Astrocyte of the cerebellum (primary cell): ENCODE data around the gene RFTN1.

ENCODE experiments used
- DNase-seq: peaks from one replicate; pipeline ENCODE4 v3.0.0-alpha.2; 2011; ENCODE audit warnings: low read depth
- H3K4me3 ChIP-seq: 2 replicates; pipeline ENCODE4 v1.5.1; 2011; ENCODE audit warnings: mild to moderate bottlenecking, low read depth, low read length, moderate library complexity
- CTCF ChIP-seq: IDR thresholded peaks from 2 replicates; pipeline ENCODE4 v1.5.1; 2012; ENCODE audit warnings: low read length, low read depth, moderate library complexity, mild to moderate bottlenecking; ENCODE audit errors: missing control alignments
- in situ Hi-C: cut with HindIII; loops from 2 replicates; pipeline ENCODE4 v1.10.0; 2017; ENCODE audit warnings: low sequenced_read_pairs

Gene RFTN1

GRCh38 chr3:16477521-16477920, 36.0 kb downstream of the RFTN1 start:
- in situ Hi-C loops: no loop called here
- no peak overlapping the region for H3K4me3 ChIP-seq
- TF ChIP-seq CTCF: no peak
- no peak for DNase-seq

GRCh38 chr3:16477056-16477455, 36.4 kb downstream of the RFTN1 start:
- in situ Hi-C loops: no loop called here
- no peak overlapping the region for H3K4me3 ChIP-seq
- DNase-seq: no peak
- no peak for TF ChIP-seq CTCF

GRCh38 chr3:16476636-16477035, 36.9 kb downstream of the RFTN1 start:
- in situ Hi-C loops: no loop called here
- no peak overlapping the region for H3K4me3 ChIP-seq
- no peak for TF ChIP-seq CTCF
- peak; percentile 94 for DNase-seq

GRCh38 chr3:16475766-16476165, 37.7 kb downstream of the RFTN1 start:
- no peak overlapping the region for H3K4me3 ChIP-seq
- no peak for TF ChIP-seq CTCF
- no peak for DNase-seq
- in situ Hi-C loops: no loop called here

- no peak overlapping the region for H3K4me3 ChIP-seq
- no peak for TF ChIP-seq CTCF
- in situ Hi-C loops: no loop called here
- no peak for DNase-seq
These were observed 38.6 kb downstream of the RFTN1 start for GRCh38 chr3:16474920-16475319.

GRCh38 chr3:16474216-16474615, 39.3 kb downstream of the RFTN1 start:
- in situ Hi-C loops: no loop called here
- DNase-seq: no peak
- no peak overlapping the region for H3K4me3 ChIP-seq
- TF ChIP-seq CTCF: no peak

- TF ChIP-seq CTCF: no peak
- DNase-seq: no peak
- H3K4me3 ChIP-seq: no peak overlapping the region
- in situ Hi-C loops: no loop called here
These were observed 40.9 kb downstream of the RFTN1 start for GRCh38 chr3:16472593-16472992.
